Measurements from ENCODE around the gene PLA2G6. TPM values are rescaled to one million over a fixed set of nuclear protein-coding genes. Genes with fewer than 3 reads are reported as not detected.

The PLA2G6 gene
- total and polyA plus RNA-seq, 12 donors: 6.0 to 35.1 (median 13.5) TPM

- TF ChIP-seq CTCF (IDR thresholded peaks at IDR 0.05): no peak
- no peaks in the 10 kb centered on the region for H3K36me3 ChIP-seq
- DNase-seq (peak; percentile 80 to 88), ATAC-seq (peak; percentile 64 to 84 (median 78))
- no peaks in the 10 kb centered on the region for H3K27me3 ChIP-seq
- intact Hi-C loops (cut with DNase I): no loop called here
- H3K4me3 ChIP-seq: peak overlapping the region in 1 of 10 donors; percentile 11
- no peaks in the 10 kb centered on the region for H3K9me3 ChIP-seq
- WGBS, 2 donors: 21 to 30% methylated on average over 14 of the region's 14 CpGs
- H3K27ac ChIP-seq: peak overlapping the region; percentile 59 to 89 (median 81)
- peaks cover 29 to 84% (median 63%) of the 10 kb centered on the region in 9 donors for H3K4me1 ChIP-seq
Observed at GRCh38 chr22:38176170-38176741, 5.4 kb downstream of the PLA2G6 start.

DNA sequence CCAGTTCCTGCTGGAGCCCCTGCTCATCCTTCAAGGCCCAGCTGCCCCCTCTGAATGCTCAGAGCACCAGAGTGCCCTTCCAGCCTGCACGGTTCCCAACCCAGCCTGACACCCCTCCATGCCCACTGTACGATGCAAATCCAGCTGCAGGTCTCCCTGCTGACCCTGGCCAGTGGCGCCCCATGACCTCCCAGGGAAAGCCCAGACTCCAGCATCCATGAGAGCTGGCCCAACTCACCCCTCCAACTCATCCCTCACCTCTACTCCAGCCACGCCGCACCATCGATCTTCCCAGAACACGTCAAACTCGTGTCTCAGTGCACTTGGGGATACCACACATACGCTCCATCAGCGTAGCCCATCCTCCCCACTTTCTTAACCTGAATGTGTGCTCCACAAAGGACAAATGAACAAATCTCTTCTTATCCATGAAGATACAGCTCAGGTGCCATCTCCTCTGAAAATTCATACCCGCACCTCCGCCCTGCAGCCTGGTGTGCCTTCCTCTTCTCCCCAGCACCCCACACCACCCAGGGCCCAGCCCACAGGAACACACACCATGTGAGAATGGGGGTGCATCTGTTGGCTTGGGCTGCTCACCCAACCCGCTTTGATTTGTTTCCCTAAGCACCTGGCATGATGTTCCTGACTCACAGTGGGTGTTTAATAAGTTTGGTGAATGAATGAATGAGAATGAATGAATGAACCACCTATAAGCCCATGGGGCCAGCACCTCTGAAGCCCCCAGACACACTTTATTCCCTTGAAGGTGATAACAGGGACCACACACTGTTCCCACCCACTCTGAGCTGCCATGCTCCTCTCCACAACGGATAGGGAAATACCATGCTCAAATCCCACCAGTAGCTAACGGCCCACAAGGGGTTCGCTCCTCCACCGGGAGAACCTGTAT is 6.2 kb downstream of the PLA2G6 start:
- TF ChIP-seq CTCF (IDR thresholded peaks at IDR 0.05): no peak
- peak overlapping the region in 1 of 10 donors; percentile 11 for H3K4me3 ChIP-seq
- no peaks in the 10 kb centered on the region for H3K27me3 ChIP-seq
- no peaks in the 10 kb centered on the region for H3K9me3 ChIP-seq
- ATAC-seq: no peak
- peak overlapping the region; percentile 59 to 89 (median 81) for H3K27ac ChIP-seq
- DNase-seq: no peak
- intact Hi-C loops (cut with DNase I): no loop called here
- H3K4me1 ChIP-seq: peaks cover 25 to 76% (median 56%) of the 10 kb centered on the region in 9 donors
- no peaks in the 10 kb centered on the region for H3K36me3 ChIP-seq
- WGBS, 2 donors: 89 to 90% methylated on average over 17 of the region's 17 CpGs

GRCh38 chr22:38174626-38175025 is 7.0 kb downstream of the PLA2G6 start:
- no peak for TF ChIP-seq CTCF (IDR thresholded peaks at IDR 0.05)
- no peaks in the 10 kb centered on the region for H3K9me3 ChIP-seq
- peaks cover 25 to 70% (median 54%) of the 10 kb centered on the region in 9 donors for H3K4me1 ChIP-seq
- no peaks in the 10 kb centered on the region for H3K27me3 ChIP-seq
- ATAC-seq (no peak), DNase-seq (no peak)
- H3K4me3 ChIP-seq: no peak overlapping the region
- no peaks in the 10 kb centered on the region for H3K36me3 ChIP-seq
- intact Hi-C loops (cut with DNase I): no loop called here
- peak overlapping the region in 2 of 10 donors; percentile 19 to 86 for H3K27ac ChIP-seq
- 82 to 86% methylated on average over 14 of the region's 14 CpGs for WGBS, 2 donors

DNA sequence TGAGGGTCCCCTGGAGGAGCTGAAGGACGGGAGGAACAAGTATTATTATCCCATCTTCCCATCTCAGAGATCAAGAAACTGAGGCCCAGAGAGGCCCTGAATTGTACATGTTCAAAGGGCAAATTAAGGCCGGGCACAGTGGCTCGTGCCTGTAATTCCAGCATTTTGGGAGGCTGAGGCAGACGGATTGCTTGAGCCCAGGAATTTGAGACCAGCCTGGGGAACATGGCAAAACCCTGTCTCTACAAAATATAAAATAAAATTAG is 8.1 kb downstream of the PLA2G6 start:
- DNase-seq (no peak), ATAC-seq (no peak)
- peak overlapping the region in 4 of 10 donors; percentile 54 to 77 (median 73) for H3K27ac ChIP-seq

More for the DNA sequence above, 8.1 kb downstream of the PLA2G6 start:
- no peaks in the 10 kb centered on the region for H3K9me3 ChIP-seq
- TF ChIP-seq CTCF (IDR thresholded peaks at IDR 0.05): no peak
- peaks cover 25 to 69% (median 53%) of the 10 kb centered on the region in 9 donors for H3K4me1 ChIP-seq
- H3K4me3 ChIP-seq: no peak overlapping the region
- 97 to 98% methylated on average over 4 of the region's 4 CpGs for WGBS, 2 donors
- H3K27me3 ChIP-seq: no peaks in the 10 kb centered on the region
- H3K36me3 ChIP-seq: peaks cover 0 to 9% (median 0%) of the 10 kb centered on the region in 9 donors
- intact Hi-C loops (cut with DNase I): no loop called here
